Measurements from ENCODE around the gene WIPF2. TPM values are rescaled to one million over a fixed set of nuclear protein-coding genes. Genes with fewer than 3 reads are reported as not detected.

Gene WIPF2
- polyA plus RNA-seq, 3 donors from 2014 or later, result 4.0 to 14.2 (median 5.2) TPM

DNA sequence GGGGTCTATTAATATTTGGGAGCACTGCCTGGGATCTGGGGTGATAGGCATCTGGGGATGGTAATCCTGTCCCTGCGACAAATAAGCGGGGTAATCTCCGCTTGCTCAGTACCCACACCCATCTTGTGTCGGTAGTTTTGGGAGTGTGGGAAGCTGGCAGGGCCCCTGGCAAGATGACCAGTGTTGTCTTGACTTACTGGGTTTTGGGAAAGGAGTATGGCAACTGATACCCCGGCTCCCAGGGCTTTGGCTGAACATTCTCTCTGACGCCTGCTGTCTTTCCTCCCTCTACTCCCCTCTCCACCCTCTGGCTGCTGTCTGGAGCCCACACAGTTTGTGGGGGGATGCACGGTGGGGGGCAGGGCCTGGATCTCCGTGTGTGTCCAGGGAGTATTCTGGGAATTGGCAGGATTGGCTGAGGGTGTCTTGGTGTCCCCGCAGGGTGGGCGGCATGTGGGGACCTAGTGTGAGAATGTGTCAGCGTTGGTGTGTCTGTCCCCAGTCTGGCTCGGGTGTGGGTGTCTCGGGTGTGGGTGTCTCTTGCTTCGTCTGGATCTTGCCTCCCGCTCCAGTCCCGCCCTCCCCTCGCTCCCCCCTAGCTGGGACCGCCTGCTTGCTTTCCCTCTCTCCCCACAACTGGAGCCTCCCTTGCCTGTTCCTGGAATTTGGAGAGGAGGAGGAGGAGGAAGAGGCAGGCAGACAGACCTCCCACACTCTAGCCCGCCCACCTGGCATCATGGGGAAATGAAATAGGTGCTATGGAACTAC lies 101.8 kb downstream of the WIPF2 start:
- Mint-ChIP-seq H3K9me3 (peaks cover 0 to 4% (median 2%) of the 10 kb centered on the region in 6 donors), H3K27me3 (ENCODE audit: low read depth in 3 of 3) (peaks cover 41 to 48% (median 43%) of the 10 kb centered on the region in 3 donors), H3K4me1 (peaks cover 88 to 90% of the 10 kb centered on the region in 2 donors), H3K36me3 (peaks cover 0 to 4% (median 0%) of the 10 kb centered on the region in 3 donors), H3K27ac (peak overlapping the region; percentile 99 to 100 (median 100)), H3K4me3 (peak overlapping the region; percentile 86 to 94 (median 91))
- peak; percentile 63 to 70 (median 65) for DNase-seq

DNA sequence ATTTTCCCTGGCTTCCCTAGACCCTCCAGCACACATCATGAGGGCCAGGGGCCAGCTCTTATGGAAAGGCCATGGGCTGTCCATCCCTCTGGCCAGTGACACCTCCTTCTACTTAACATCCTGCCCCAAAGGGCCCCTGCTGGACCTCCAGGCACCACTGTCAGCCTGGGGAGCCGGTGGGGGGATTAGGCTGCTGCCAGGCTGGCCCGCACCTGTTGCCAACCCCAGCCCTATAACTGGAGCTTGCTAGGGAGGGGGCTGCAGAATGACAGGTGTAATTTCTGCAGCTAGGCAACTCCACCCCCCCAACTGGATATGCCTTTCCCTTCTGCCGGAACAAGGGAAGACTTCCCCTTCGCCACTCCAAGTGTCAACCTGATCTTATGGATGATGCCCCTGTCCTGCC lies 102.4 kb downstream of the WIPF2 start:
- H3K4me1 Mint-ChIP-seq, result peaks cover 88 to 90% of the 10 kb centered on the region in 2 donors
- DNase-seq, result peak in 1 of 3 donors; percentile 15

DNA sequence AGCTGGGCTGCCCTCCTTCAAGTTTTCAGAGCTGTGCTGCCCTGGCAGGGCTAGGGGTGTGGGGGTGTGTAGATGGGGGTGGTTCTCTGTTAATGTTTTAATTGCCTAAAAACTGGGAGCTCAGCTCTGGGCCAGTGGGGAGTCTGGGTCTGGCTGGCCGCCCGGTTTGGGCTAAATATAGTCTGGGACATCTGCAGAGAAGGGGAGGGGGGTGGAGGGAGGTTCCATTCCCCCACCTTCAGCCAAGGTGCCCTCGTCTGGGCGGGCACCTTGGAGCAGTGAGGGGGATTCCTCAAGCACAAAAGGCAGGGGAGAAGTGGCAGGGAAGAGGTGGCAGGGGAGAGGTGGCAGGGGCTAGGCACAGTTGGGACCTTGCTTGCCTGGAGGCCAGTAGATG lies 102.9 kb downstream of the WIPF2 start:
- Mint-ChIP-seq H3K36me3 (peaks cover 0 to 4% (median 0%) of the 10 kb centered on the region in 3 donors), H3K4me3 (peak overlapping the region; percentile 86 to 94 (median 91)), H3K27ac (peak overlapping the region; percentile 99 to 100 (median 100)), H3K9me3 (peaks cover 0 to 4% (median 2%) of the 10 kb centered on the region in 6 donors), H3K4me1 (peaks cover 92 to 94% of the 10 kb centered on the region in 2 donors), H3K27me3 (ENCODE audit: low read depth in 3 of 3) (peaks cover 43 to 48% (median 46%) of the 10 kb centered on the region in 3 donors)
- DNase-seq, result no peak

More for the DNA sequence above, 102.4 kb downstream of the WIPF2 start:
- peaks cover 0 to 4% (median 0%) of the 10 kb centered on the region in 3 donors for H3K36me3 Mint-ChIP-seq
- peak overlapping the region; percentile 86 to 94 (median 91) for H3K4me3 Mint-ChIP-seq
- peak overlapping the region; percentile 99 to 100 (median 100) for H3K27ac Mint-ChIP-seq
- H3K27me3 Mint-ChIP-seq (ENCODE audit: low read depth in 3 of 3), result peaks cover 43 to 48% (median 46%) of the 10 kb centered on the region in 3 donors
- H3K9me3 Mint-ChIP-seq, result peaks cover 0 to 4% (median 2%) of the 10 kb centered on the region in 6 donors

DNA sequence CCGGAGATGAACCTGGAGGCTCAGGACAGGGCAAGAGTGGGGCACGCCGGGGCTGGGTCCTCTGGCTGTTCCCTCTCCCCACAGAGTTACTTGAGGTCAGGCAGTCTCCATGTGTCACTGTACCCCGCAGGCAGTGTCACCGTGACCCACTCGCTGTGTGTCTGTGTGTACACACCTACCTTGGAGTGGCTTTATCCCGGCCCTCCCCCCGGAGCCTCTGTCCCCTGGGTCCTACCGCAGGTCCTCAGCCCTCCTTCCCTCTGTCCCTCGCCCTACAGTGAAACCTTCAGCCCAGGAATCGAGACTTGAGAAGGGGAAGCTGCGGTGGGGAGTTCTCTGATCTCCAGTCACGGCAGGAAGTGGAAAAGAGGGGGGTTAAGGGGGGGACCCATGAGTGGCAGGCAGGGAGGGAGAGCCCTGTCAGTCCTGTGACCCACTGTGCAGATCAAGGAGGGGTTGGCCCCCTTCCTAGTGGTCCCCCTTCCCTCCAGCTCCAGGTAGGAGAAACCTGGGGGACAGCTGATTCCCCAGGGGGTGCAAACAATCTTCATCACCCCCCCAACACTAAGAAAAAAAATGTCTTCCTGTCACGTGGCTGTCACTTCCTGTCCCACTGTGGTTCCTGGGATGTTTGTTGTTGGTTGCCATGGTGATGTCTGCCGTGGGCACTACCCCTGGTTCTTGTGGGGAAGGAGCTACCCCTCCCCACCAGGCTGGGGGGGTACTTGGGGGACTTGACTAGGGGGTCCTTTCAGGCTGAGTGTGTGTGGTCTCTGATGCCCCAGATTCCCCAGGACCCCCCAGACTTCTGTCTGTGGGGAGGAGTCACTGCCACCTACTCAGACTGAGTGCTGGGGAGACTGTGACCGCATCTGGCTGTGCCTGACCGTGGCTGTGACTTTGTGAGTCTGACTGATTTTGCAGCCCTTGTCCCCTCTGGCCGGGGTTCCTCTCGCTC lies 103.5 kb downstream of the WIPF2 start:
- Mint-ChIP-seq H3K4me3 (peak overlapping the region; percentile 86 to 94 (median 91)), H3K4me1 (peaks cover 93 to 94% of the 10 kb centered on the region in 2 donors), H3K9me3 (peaks cover 0 to 4% (median 2%) of the 10 kb centered on the region in 6 donors), H3K27ac (peak overlapping the region; percentile 99 to 100 (median 100)), H3K27me3 (ENCODE audit: low read depth in 3 of 3) (peaks cover 42 to 46% (median 44%) of the 10 kb centered on the region in 3 donors), H3K36me3 (peaks cover 0 to 4% (median 0%) of the 10 kb centered on the region in 3 donors)
- DNase-seq, result peak; percentile 99

DNA sequence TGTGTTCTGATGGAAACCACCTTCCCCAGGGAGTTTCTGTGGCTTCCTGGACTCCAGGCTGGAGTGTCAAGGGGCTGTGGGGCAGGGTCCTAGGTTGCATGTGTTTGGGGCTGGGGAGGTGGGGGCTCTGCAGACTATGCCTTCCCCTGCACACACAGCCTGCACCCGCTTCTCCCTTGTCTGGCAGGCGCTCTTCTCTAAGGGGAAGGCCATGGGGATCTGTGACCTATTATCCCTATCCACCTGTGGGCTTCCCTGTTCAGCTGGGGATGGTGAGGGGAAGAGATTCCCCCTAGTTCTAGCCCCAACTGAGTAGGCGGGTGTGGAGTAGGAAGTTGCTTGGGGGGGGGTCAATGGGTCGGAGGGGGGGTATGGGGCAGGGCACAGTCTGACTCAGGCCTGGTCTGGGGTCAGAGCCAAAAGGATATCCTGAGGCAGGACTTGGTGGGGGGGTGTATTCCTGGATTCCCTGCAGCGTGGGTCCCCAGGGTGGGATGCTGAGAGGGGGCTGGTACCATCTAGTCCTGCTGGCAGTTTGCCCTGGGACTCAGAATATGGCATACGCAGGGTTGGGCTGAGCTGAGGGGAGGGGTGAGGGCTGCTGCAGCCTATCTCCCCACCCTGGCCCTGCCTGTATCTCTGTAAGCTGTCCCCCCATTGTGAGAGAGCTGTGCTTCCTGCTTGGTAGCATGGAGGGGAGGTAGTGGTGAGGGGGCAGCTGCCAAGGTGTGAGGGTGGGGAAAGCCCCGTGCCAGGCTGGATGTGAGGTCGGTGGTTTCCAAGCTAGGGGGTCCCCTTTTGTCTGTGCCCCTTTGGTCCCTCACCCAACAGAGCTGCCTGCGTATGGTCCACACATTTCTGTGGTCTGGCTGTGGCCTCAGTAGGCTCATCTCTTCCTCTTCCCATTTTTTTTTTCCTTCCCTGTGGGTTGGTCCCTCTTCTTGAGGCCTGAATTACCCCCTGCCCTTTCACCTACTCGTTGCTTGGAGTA lies 104.6 kb downstream of the WIPF2 start:
- Mint-ChIP-seq H3K4me3 (peak overlapping the region; percentile 86 to 94 (median 91)), H3K4me1 (peaks cover 95% of the 10 kb centered on the region in 2 donors), H3K36me3 (peaks cover 0 to 4% (median 3%) of the 10 kb centered on the region in 3 donors), H3K9me3 (peaks cover 0 to 4% (median 2%) of the 10 kb centered on the region in 6 donors), H3K27ac (peak overlapping the region; percentile 99 to 100 (median 100)), H3K27me3 (ENCODE audit: low read depth in 3 of 3) (peaks cover 36 to 42% (median 40%) of the 10 kb centered on the region in 3 donors)
- peak; percentile 80 to 86 (median 81) for DNase-seq

DNA sequence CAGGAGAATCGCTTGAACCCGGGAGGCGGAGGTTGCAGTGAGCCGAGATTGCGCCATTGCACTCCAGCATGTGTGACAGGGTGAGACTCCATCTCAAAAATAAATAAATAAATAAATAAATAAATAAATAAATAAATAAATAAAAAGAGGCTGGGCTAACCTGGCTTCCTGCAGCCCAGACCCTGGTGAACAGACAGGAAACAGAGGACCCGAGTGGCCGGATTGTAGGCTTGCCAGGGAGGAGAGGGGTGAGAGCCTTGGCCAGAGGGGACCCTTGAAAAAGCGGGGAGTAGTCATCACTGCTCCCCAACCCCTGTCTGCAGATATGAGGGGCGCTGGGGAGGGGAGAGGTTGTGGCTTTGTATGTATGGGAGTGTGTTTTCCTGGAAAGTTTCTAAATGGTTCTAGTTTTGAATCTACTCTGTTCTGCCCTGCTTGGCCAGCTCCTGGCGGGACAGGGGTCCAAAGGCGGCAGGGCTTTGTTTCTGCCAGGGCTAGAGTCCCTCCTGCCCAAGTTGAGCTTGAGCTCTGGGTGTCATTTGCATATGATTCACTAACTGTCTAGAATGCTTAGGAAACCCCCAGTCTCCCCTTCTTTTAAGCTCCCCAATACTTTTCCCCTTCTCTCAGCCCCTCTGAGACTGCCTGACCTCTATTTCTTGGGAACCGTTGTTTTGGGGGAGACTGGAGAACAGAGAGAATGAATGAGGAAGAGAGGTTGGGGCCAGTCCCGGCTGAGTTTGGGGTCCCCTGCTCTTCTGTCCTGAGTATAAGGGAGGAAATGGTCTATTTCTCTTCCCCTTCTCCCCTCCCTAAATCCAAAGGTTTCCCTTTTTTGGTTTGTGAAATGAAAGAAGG lies 106.3 kb downstream of the WIPF2 start:
- peaks cover 0 to 4% (median 2%) of the 10 kb centered on the region in 6 donors for H3K9me3 Mint-ChIP-seq
- H3K4me3 Mint-ChIP-seq, result peak overlapping the region in 3 of 5 donors; percentile 74 to 88 (median 82)
- H3K27me3 Mint-ChIP-seq (ENCODE audit: low read depth in 3 of 3), result peaks cover 29 to 32% (median 30%) of the 10 kb centered on the region in 3 donors

DNA sequence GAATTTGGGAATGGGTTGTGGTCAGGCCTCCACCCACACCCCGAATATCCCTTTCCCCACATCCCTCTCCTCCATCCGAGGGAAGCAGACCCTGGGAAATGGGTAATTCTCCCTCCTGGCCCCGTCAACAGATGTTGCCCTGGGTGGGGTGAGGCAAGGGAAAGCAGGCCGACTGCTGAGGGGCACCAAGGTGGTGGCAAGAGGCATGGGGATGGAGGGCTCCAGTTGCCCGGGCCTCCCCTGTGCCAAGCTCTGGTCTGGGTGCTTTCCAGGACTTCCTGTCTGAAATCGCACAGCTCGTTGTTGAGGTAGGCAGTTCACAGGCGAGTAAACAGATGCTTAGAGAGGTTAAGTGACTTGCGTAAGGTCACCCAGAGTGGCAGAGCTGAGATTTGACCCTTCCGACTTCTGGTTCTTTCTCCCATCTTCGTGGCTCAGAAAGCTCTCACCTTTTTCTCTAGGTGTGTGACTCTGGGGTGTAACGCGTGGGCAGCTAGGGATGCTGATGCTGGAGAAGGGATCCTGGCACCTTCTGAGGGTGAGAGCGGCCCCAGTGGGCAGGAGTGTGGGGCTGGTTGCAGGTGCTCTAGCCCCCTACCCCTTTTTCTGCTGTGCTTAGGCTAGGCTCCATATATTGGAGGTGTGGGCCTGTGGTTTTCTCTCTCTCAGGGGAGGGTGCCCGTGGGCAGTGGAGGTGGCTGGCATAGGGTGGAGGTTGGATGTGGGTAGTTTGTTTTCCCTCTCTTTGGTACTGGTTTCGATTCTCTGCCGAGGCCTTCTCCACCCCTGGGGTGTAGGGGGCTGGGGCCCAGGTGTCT lies 107.1 kb downstream of the WIPF2 start:
- peaks cover 0 to 4% (median 2%) of the 10 kb centered on the region in 6 donors for H3K9me3 Mint-ChIP-seq
- H3K4me3 Mint-ChIP-seq, result peak overlapping the region; percentile 69 to 88 (median 78)
- peaks cover 89% of the 10 kb centered on the region in 2 donors for H3K4me1 Mint-ChIP-seq
- peaks cover 23 to 30% (median 26%) of the 10 kb centered on the region in 3 donors for H3K27me3 Mint-ChIP-seq (ENCODE audit: low read depth in 3 of 3)
- H3K36me3 Mint-ChIP-seq, result peaks cover 4% of the 10 kb centered on the region in 3 donors
- H3K27ac Mint-ChIP-seq, result peak overlapping the region; percentile 92 to 100 (median 98)
- peak; percentile 68 to 72 (median 71) for DNase-seq

More for the DNA sequence above, 106.3 kb downstream of the WIPF2 start:
- Mint-ChIP-seq H3K4me1 (peaks cover 89% of the 10 kb centered on the region in 2 donors), H3K27ac (peak overlapping the region; percentile 92 to 100 (median 100)), H3K36me3 (peaks cover 3 to 4% (median 3%) of the 10 kb centered on the region in 3 donors)
- DNase-seq, result no peak

DNA sequence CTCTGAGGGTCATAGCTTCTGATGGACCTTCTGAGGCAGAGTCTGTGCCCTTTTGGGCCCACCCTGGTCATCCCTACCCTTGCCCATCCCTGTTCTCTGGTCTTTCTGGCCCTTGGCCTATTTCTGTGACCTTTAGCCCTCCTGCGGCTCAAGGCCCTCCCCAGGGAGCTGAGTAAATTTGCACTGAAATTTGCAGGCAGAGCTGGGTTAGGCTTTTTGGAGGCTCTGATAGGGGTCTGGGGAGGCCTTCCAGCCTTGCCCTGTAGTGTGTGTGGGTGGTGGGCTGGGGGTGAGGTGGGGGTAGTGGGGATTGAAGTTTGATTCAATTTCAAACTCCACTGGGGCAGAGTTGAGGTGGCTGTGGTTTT lies 107.7 kb downstream of the WIPF2 start:
- DNase-seq, result no peak
- Mint-ChIP-seq H3K4me3 (peak overlapping the region; percentile 69 to 88 (median 78)), H3K9me3 (peaks cover 0 to 4% (median 2%) of the 10 kb centered on the region in 6 donors), H3K27ac (peak overlapping the region; percentile 92 to 100 (median 98)), H3K36me3 (peaks cover 4 to 8% (median 7%) of the 10 kb centered on the region in 3 donors), H3K27me3 (ENCODE audit: low read depth in 3 of 3) (peaks cover 22 to 29% (median 22%) of the 10 kb centered on the region in 3 donors), H3K4me1 (peaks cover 86 to 89% of the 10 kb centered on the region in 2 donors)

DNA sequence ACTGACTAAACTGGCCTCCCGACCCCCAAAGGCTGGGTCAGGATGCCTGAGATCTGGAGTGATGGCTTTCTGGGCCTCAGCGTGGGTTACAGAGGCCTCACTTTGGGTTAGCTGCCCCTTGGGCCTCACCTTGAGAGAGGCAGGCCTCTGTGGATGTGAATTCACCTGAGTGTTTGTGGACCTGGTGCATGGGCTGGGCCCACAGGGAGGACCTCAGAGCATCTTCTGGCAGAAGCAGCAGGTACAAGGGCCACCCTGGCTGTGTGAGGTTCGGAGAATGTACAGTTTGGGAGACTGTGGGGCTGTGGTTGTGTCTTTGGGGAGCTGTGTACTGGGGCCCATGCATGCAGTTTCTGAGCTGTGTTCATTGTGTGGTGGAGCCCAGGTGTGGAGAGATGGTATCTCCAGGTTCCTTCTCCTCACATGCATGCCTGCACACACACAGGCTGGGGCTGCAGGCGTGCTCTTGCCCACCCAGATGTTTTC lies 108.2 kb downstream of the WIPF2 start:
- peaks cover 82 to 84% of the 10 kb centered on the region in 2 donors for H3K4me1 Mint-ChIP-seq
- no peak for DNase-seq
- H3K27ac Mint-ChIP-seq, result peak overlapping the region; percentile 74 to 100 (median 95)
- peaks cover 17 to 24% (median 17%) of the 10 kb centered on the region in 3 donors for H3K27me3 Mint-ChIP-seq (ENCODE audit: low read depth in 3 of 3)
- peaks cover 0 to 4% (median 2%) of the 10 kb centered on the region in 6 donors for H3K9me3 Mint-ChIP-seq
- peak overlapping the region in 4 of 5 donors; percentile 39 to 69 (median 54) for H3K4me3 Mint-ChIP-seq
- H3K36me3 Mint-ChIP-seq, result peaks cover 4 to 8% (median 7%) of the 10 kb centered on the region in 3 donors

DNA sequence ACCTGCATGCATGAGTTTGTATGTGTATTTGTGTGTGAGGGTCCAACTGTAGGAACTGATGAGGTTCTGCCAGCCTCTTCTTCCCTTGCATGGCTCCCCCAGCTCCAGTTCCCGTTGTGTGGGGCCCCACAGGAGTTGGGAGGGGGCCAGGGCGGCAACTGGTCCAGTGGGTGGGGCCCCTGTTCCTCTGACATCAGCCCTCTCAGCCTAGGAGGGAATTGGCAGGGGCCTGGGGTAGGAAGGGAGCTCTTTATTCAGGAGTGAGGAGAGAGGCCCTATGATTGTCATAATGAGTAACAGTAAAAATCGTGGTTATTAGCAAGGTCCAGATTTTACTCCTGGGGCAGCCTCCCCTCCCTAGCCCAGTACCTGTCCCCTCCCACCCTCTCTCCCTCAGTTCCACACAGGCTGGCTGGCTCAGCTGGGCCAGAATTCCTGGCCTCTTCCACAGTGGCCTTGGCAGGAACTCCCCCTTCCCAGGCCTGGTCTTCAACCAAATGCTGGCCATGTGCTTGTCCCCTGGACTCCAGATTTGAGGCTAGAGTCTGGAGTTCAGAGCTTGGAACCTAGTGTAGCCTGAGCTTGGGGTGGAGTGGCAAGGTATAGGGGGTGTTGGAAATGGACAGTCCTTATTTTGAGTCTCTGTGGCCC lies 108.8 kb downstream of the WIPF2 start:
- peak overlapping the region; percentile 74 to 100 (median 95) for H3K27ac Mint-ChIP-seq
- peaks cover 5 to 11% (median 11%) of the 10 kb centered on the region in 3 donors for H3K36me3 Mint-ChIP-seq
- no peak for DNase-seq
- peaks cover 11 to 18% (median 12%) of the 10 kb centered on the region in 3 donors for H3K27me3 Mint-ChIP-seq (ENCODE audit: low read depth in 3 of 3)
- H3K4me1 Mint-ChIP-seq, result peaks cover 81 to 84% of the 10 kb centered on the region in 2 donors
- peak overlapping the region in 3 of 5 donors; percentile 24 to 57 (median 39) for H3K4me3 Mint-ChIP-seq
- peaks cover 0 to 2% (median under 1%) of the 10 kb centered on the region in 6 donors for H3K9me3 Mint-ChIP-seq
